GM12878 (cell line): ENCODE data around the gene SOX6. TPM values are rescaled to one million over a fixed set of nuclear protein-coding genes. Genes with fewer than 3 reads are reported as not detected.

Experiments used
- ATAC-seq: fragments of 200-7000 bp; cut with Tn5 transposase; 3 replicates; pipeline ENCODE4 v1.9.1; 2020; ENCODE audit warnings: mild to moderate bottlenecking, moderate library complexity
- BruUV-seq: library from RNA; stranded (reverse); fragments of 400-500 nt; replicated peaks from 2 replicates; lab custom pipeline; 2021; lab: Mats Ljungman, UMichigan
- CTCF ChIA-PET: fragments of 300-600 bp; sonication (Branson Sonifier 250); formaldehyde crosslinking; extraction: SDS; loops from one replicate; lab custom pipeline; 2021; ENCODE audit warnings: inconsistent platforms; lab: Yijun Ruan, JAX
- POLR2A ChIA-PET: fragments of 350-600 bp; formaldehyde crosslinking; extraction: SDS; loops from one replicate; lab custom pipeline; 2021; ENCODE audit warnings: inconsistent platforms; lab: Charles Lee
- RAD21 ChIA-PET: fragments of 300-600 bp; sonication (Branson Sonifier 250); formaldehyde crosslinking; loops from one replicate; lab custom pipeline; 2023; ENCODE audit warnings: antibody characterized with exemption; ENCODE audit not compliant: unreplicated experiment; lab: Charles Lee
- SMC1A ChIA-PET: fragments of 300-600 bp; sonication (Branson Sonifier 250); formaldehyde crosslinking; loops from one replicate; lab custom pipeline; 2023; ENCODE audit not compliant: unreplicated experiment, uncharacterized antibody; lab: Charles Lee
- DNase-seq: peaks from one replicate; pipeline ENCODE4 v3.0.0-alpha.2; 2011; ENCODE audit warnings: low read depth, low spot score
- FAIRE-seq: peaks from 3 replicates; lab custom pipeline; 2011; peaks lifted over from hg19 to GRCh38; lab: Jason Lieb, UNC
- H2AFZ ChIP-seq: 2 replicates; pipeline ENCODE4 v1.6.0; 2011; ENCODE audit warnings: low read depth, low read length, control low read depth; ENCODE audit not compliant: control insufficient read depth
- H3K27ac ChIP-seq: 2 replicates; pipeline ENCODE4 v1.5.1; 2011; ENCODE audit warnings: control low read depth; ENCODE audit not compliant: control insufficient read depth, insufficient read depth
- H3K27me3 ChIP-seq, 2 experiments: replicated peaks in 1 of 2; 2 replicates each; pipeline versions ENCODE4 v1.6.0 to v1.6.1; 2011; ENCODE audit warnings: low read length in 1 of 2; ENCODE audit not compliant: control insufficient read depth in 2 of 2, insufficient read depth in 2 of 2
- H3K36me3 ChIP-seq, 2 experiments: 2 replicates each; pipeline ENCODE4 v1.5.1; 2011; ENCODE audit warnings: low read length in 1 of 2; ENCODE audit not compliant: control insufficient read depth in 2 of 2, insufficient read depth in 2 of 2
- H3K4me1 ChIP-seq: 2 replicates; pipeline ENCODE4 v1.6.1; 2011; ENCODE audit warnings: mild to moderate bottlenecking, low read length, moderate library complexity, mixed read lengths; ENCODE audit not compliant: control insufficient read depth, insufficient read depth
- H3K4me2 ChIP-seq: 2 replicates; pipeline ENCODE4 v1.6.0; 2011; ENCODE audit warnings: control low read depth; ENCODE audit not compliant: control insufficient read depth, insufficient read depth
- H3K4me3 ChIP-seq: fragments of 200-600 bp; sonication (generic); 2 replicates; pipeline ENCODE4 v1.5.1; 2016
- H3K79me2 ChIP-seq: 2 replicates; pipeline ENCODE4 v1.6.0; 2011; ENCODE audit warnings: low read length; ENCODE audit not compliant: control insufficient read depth, insufficient read depth
- H3K9ac ChIP-seq: 2 replicates; pipeline ENCODE4 v1.8.0; 2011; ENCODE audit warnings: low read length, control low read depth, mixed read lengths; ENCODE audit not compliant: control insufficient read depth, insufficient read depth
- H3K9me3 ChIP-seq: replicated peaks from 3 replicates; pipeline ENCODE4 v1.5.1; 2011; ENCODE audit warnings: mild to moderate bottlenecking, low read length; ENCODE audit not compliant: control insufficient read depth, insufficient read depth
- H4K20me1 ChIP-seq: 2 replicates; pipeline ENCODE4 v1.6.0; 2011; ENCODE audit not compliant: control insufficient read depth, insufficient read depth
- CHD2 ChIP-seq: IDR thresholded peaks from 2 replicates; pipeline ENCODE4 v1.6.1; 2011; ENCODE audit warnings: low read depth, low read length, improper control_type of control experiment, borderline replicate concordance
- EGR1 ChIP-seq, 2 experiments: IDR thresholded peaks; 1 replicate in 1 of 2; 2 replicates in 1 of 2; pipeline ENCODE4 v1.6.1; 2011 to 2012; ENCODE audit warnings: low read depth in 2 of 2, low read length in 2 of 2, borderline replicate concordance in 1 of 2, mild to moderate bottlenecking in 1 of 2, moderate library complexity in 1 of 2
- GABPA ChIP-seq: IDR thresholded peaks from 2 replicates; pipeline ENCODE4 v1.6.1; 2014; ENCODE audit warnings: antibody characterized with exemption, low read depth, mild to moderate bottlenecking, inconsistent platforms
- MTA2 ChIP-seq: fragments of 450-650 bp; IDR thresholded peaks from 2 replicates; pipeline ENCODE4 v1.6.1; 2016; ENCODE audit warnings: low read depth, mild to moderate bottlenecking, moderate library complexity
- NBN ChIP-seq: fragments of 450-650 bp; IDR thresholded peaks from 2 replicates; pipeline ENCODE4 v1.6.1; 2016
- PML ChIP-seq: IDR thresholded peaks from 2 replicates; pipeline ENCODE4 v1.6.1; 2012; ENCODE audit warnings: low read length, inconsistent platforms
- POLR2A ChIP-seq: IDR thresholded peaks from 2 replicates; pipeline ENCODE4 v1.6.1; 2011; ENCODE audit warnings: low read depth, mild to moderate bottlenecking, low read length
- RBBP5 ChIP-seq: fragments of 200-600 bp; sonication (generic); conservative IDR thresholded peaks from 2 replicates; pipeline ENCODE4 v1.6.1; 2016
- RCOR1 ChIP-seq: conservative IDR thresholded peaks from 2 replicates; pipeline ENCODE4 v1.6.1; 2012; ENCODE audit warnings: low read depth, low read length, improper control_type of control experiment
- SPI1 ChIP-seq: IDR thresholded peaks from 2 replicates; pipeline ENCODE4 v1.6.1; 2011; ENCODE audit warnings: low read depth, mild to moderate bottlenecking, low read length, moderate library complexity, borderline replicate concordance; ENCODE audit not compliant: insufficient read depth
- ZNF217 ChIP-seq: fragments of 450-650 bp; IDR thresholded peaks from 2 replicates; pipeline ENCODE4 v1.6.1; 2017; ENCODE audit warnings: antibody characterized with exemption, mild to moderate bottlenecking
- whole genome bisulfite sequencing: methylation state at CpG from one replicate; pipeline ENCODE4 v1.1.6; 2016; ENCODE audit warnings: low lambda C conversion rate; ENCODE audit not compliant: insufficient replicate concordance, insufficient coverage; ENCODE audit errors: missing lambda C conversion rate; 5-methylcytosine and 5-hydroxymethylcytosine counted together
- in situ Hi-C: fragments of 300-500 bp; cut with MboI; formaldehyde crosslinking; loops from 9 replicates; pipeline ENCODE4 v1.14.3; 2018; ENCODE audit warnings: mixed read lengths
- intact Hi-C: fragments of 100-400 bp; cut with micrococcal nuclease; formaldehyde crosslinking; loops from one replicate; pipeline ENCODE4 v1.14.2; 2022; ENCODE audit not compliant: unreplicated experiment
- polyA plus RNA-seq, 11 experiments: library from polyadenylated mRNA; depleted of rRNA in 4 of 11; unstranded in 6 of 11; stranded (reverse) in 5 of 11; fragments of >200 nt; fragmentation: Nextera tagmentation in 4 of 11; fragmentation: Illumina TruSeq in 1 of 11; extraction: Ambion mirVana in 4 of 11; extraction: Trizol in 1 of 11; gene quantifications; 1 replicate in 1 of 11; 2 replicates in 10 of 11; pipeline versions ENCODE4 v1.2.1 to v1.2.3, GENCODE V29; 2011 to 2016; ENCODE audit warnings: inconsistent platforms in 2 of 11, missing spikeins in 2 of 11, low read depth in 1 of 11
- total RNA-seq, 4 experiments: library from RNA; depleted of rRNA in 3 of 4; stranded (reverse); fragments of >200 nt in 3 of 4; fragmentation: Illumina TruSeq in 1 of 4; extraction: Trizol in 1 of 4; gene quantifications; 2 replicates each; pipeline versions ENCODE4 v1.2.1 to v1.2.3, GENCODE V29; 2013 to 2021
- TF ChIP-seq, protein P1 (sequence below): IDR thresholded peaks from 2 replicates; pipeline ENCODE4 v1.6.1; 2012; ENCODE audit warnings: low read depth, low read length, improper control_type of control experiment
- TF ChIP-seq, protein P2 (sequence below): fragments of 450-650 bp; IDR thresholded peaks from 2 replicates; pipeline ENCODE4 v1.6.1; 2016; ENCODE audit warnings: mild to moderate bottlenecking, moderate library complexity, borderline replicate concordance
- TF ChIP-seq, protein P3 (sequence below): fragments of 450-650 bp; formaldehyde crosslinking; IDR thresholded peaks from 2 replicates; pipeline ENCODE4 v1.5.0; 2022; ENCODE audit warnings: mild to moderate bottlenecking, missing genetic modification characterization

Gene SOX6
- total and polyA plus RNA-seq, 10 of the 15 experiments (the other 5 are each of a cell fraction or from before 2014, with no cell fraction given) = 0.03 to 0.71 (median 0.29) TPM; not detected in 4

DNA sequence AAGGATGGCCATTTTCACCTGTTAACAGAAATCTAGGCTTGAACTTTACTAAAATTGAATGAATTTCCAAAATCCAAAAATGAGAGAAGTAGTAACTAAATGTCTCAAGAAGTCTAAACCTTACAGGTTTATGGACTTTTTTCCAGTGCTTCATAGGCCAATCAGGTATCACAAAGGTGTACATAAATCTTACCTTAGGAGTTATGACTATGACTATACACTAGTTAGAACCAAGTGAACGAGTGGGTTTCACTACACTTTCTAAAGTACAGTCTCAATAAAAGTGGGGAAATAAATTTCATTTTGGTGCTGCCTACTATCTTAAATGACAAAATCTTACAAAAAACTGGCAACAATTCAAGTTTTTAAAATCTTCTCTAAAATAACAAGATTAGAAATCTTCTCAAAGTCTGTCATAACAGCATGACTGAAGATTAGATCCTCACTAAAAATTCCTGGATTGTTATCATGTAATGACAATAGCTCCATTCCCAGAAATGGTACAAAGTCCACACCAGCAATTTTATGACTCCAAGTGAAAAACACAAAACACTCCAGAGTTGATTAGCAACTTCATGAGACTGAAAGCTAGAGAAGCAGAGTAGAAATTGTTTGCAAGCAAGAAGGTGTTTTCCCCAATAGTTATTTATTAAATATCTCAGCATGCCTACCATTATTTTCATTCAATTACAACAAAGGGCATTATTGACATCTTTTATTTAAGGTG is 20.9 kb downstream of the SOX6 start:
- Histone ChIP-seq H3K79me2 (no peaks in the 10 kb centered on the region), H3K4me3 (no peak overlapping the region), H3K27ac (no peak overlapping the region), H3K36me3 (no peaks in the 10 kb centered on the region), H3K27me3 (no peaks in the 10 kb centered on the region), H4K20me1 (no peaks in the 10 kb centered on the region), H3K4me1 (no peaks in the 10 kb centered on the region), H3K9me3 (no peaks in the 10 kb centered on the region), H2AFZ (no peak overlapping the region), H3K4me2 (no peak overlapping the region), H3K9ac (no peak overlapping the region)
- ATAC-seq (no peak), DNase-seq (no peak), FAIRE-seq (no peak)
- CTCF ChIA-PET = interaction anchor here (0.6 kb wide), 1 partner anchor 50 kb away, joined by 3 read pairs; no protein-coding TSS in a partner anchor
- BruUV-seq = no TSS peak
- intact Hi-C loops (no loop called here), in situ Hi-C loops (no loop called here)
- SMC1A ChIA-PET = no interaction called here
- 0% methylated on average over 1 of the region's 1 CpG for WGBS
- POLR2A ChIA-PET = no interaction called here
- TF ChIP-seq EGR1 (IDR thresholded peaks at IDR 0.05; ENCODE audit: borderline replicate concordance in 1 of 2, low read depth in 2 of 2, low read length in 2 of 2) = no peak
- TF ChIP-seq MTA2 = no peak
- TF ChIP-seq SPI1 = no peak
- TF ChIP-seq CHD2 = no peak
- TF ChIP-seq, protein P1, sequence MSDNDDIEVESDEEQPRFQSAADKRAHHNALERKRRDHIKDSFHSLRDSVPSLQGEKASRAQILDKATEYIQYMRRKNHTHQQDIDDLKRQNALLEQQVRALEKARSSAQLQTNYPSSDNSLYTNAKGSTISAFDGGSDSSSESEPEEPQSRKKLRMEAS = no peak
- no peak for TF ChIP-seq RCOR1
- no peak for TF ChIP-seq ZNF217
- TF ChIP-seq GABPA = no peak
- TF ChIP-seq POLR2A = no peak
- TF ChIP-seq RBBP5 = no peak
- no peak for TF ChIP-seq NBN
- TF ChIP-seq, protein P2, sequence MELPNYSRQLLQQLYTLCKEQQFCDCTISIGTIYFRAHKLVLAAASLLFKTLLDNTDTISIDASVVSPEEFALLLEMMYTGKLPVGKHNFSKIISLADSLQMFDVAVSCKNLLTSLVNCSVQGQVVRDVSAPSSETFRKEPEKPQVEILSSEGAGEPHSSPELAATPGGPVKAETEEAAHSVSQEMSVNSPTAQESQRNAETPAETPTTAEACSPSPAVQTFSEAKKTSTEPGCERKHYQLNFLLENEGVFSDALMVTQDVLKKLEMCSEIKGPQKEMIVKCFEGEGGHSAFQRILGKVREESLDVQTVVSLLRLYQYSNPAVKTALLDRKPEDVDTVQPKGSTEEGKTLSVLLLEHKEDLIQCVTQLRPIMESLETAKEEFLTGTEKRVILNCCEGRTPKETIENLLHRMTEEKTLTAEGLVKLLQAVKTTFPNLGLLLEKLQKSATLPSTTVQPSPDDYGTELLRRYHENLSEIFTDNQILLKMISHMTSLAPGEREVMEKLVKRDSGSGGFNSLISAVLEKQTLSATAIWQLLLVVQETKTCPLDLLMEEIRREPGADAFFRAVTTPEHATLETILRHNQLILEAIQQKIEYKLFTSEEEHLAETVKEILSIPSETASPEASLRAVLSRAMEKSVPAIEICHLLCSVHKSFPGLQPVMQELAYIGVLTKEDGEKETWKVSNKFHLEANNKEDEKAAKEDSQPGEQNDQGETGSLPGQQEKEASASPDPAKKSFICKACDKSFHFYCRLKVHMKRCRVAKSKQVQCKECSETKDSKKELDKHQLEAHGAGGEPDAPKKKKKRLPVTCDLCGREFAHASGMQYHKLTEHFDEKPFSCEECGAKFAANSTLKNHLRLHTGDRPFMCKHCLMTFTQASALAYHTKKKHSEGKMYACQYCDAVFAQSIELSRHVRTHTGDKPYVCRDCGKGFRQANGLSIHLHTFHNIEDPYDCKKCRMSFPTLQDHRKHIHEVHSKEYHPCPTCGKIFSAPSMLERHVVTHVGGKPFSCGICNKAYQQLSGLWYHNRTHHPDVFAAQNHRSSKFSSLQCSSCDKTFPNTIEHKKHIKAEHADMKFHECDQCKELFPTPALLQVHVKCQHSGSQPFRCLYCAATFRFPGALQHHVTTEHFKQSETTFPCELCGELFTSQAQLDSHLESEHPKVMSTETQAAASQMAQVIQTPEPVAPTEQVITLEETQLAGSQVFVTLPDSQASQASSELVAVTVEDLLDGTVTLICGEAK = no peak
- TF ChIP-seq PML = no peak
- TF ChIP-seq, protein P3, sequence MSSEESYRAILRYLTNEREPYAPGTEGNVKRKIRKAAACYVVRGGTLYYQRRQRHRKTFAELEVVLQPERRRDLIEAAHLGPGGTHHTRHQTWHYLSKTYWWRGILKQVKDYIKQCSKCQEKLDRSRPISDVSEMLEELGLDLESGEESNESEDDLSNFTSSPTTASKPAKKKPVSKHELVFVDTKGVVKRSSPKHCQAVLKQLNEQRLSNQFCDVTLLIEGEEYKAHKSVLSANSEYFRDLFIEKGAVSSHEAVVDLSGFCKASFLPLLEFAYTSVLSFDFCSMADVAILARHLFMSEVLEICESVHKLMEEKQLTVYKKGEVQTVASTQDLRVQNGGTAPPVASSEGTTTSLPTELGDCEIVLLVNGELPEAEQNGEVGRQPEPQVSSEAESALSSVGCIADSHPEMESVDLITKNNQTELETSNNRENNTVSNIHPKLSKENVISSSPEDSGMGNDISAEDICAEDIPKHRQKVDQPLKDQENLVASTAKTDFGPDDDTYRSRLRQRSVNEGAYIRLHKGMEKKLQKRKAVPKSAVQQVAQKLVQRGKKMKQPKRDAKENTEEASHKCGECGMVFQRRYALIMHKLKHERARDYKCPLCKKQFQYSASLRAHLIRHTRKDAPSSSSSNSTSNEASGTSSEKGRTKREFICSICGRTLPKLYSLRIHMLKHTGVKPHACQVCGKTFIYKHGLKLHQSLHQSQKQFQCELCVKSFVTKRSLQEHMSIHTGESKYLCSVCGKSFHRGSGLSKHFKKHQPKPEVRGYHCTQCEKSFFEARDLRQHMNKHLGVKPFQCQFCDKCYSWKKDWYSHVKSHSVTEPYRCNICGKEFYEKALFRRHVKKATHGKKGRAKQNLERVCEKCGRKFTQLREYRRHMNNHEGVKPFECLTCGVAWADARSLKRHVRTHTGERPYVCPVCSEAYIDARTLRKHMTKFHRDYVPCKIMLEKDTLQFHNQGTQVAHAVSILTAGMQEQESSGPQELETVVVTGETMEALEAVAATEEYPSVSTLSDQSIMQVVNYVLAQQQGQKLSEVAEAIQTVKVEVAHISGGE = no peak
- RAD21 ChIA-PET = no interaction called here
